ENCODE data around the gene RBCK1.

DNA sequence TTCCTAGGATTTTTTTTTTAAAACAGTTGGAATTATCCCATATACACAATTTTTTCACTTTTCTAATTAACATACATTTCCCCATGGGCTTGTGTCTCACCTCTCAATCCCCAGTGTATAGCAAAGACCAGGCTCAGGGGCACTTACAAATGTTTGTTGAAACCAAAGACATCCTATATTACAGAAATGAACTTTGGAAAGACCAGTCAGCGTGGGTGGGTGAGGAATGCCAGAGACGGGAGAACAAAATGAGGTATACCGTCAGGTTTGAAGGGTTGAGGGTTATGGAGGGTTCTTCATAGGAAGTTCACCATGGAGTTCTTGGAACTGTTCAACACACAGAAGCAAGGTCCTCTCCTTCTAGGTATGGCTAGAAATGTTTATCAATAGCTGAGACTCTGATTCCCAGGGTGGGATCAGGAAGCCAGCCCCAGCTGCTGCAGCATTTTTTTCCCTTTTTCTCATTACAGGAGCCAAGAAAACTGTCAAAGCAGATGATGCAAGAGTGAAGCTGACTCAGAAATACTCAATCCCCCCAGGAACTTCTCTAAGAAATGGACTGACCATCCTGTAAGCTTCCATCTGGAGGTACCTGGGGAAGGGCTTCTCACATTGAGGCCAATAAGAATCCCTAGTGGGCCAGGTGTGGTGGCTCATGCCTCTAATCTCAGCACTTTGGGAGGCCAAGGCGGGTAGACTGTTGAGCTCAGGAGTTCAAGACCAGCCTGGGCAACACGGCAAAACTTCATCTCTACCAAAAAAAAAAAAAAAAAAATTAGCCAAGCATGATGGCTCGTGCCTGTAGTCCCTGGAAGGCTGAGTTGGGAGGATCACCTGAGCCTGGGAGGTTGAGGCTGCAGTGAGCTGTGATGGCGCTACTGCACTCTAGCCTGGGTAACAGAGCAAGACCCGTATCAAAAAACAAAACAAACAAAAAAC, 70.2 kb downstream of the RBCK1 start:
- TF ChIP-seq, protein P1, sequence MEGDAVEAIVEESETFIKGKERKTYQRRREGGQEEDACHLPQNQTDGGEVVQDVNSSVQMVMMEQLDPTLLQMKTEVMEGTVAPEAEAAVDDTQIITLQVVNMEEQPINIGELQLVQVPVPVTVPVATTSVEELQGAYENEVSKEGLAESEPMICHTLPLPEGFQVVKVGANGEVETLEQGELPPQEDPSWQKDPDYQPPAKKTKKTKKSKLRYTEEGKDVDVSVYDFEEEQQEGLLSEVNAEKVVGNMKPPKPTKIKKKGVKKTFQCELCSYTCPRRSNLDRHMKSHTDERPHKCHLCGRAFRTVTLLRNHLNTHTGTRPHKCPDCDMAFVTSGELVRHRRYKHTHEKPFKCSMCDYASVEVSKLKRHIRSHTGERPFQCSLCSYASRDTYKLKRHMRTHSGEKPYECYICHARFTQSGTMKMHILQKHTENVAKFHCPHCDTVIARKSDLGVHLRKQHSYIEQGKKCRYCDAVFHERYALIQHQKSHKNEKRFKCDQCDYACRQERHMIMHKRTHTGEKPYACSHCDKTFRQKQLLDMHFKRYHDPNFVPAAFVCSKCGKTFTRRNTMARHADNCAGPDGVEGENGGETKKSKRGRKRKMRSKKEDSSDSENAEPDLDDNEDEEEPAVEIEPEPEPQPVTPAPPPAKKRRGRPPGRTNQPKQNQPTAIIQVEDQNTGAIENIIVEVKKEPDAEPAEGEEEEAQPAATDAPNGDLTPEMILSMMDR (IDR thresholded peaks at IDR 0.05): no peak
- TF ChIP-seq EZH2 (IDR thresholded peaks at IDR 0.05; ENCODE audit: borderline replicate concordance, insufficient read depth, low read depth, low read length, poor library complexity, severe bottlenecking): no peak

Data from B cell (primary cell).